ENCODE measurements around the gene TAGAP. TPM values are rescaled to one million over a fixed set of nuclear protein-coding genes. Genes with fewer than 3 reads are reported as not detected.

Gene TAGAP
- total and polyA plus RNA-seq, 2 of the 8 experiments (the other 6 are each of a cell fraction or from before 2014, with no cell fraction given): not detected

DNA sequence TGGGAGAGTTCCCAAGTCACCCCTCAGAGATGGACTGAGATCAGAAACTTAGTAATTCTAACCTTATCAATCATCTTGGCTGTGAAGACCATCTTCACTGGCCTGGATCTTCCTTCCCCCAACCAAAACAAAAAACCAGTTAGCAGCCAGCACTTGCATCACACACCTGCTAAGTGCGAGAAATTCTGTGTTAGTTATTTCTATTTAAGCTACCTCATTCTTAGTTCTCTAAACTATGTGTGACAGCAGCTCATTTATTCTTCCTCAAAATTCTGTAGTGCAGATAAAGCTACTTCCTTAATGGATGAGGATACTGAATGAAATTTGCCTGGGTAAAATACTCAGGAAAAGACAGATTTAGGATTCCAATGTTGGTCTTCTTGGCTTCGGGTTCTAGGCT lies 18.2 kb upstream of the TAGAP start (continued):
- TF ChIP-seq PHF8 (conservative IDR thresholded peaks at IDR 0.05; ENCODE audit: low read depth, low read length): no peak
